SK-N-SH (cell line): ENCODE measurements around the gene CENPT.

Experiments used
- CTCF ChIP-seq: fragments of 200-600 bp; sonication (generic); IDR thresholded peaks from 2 replicates; pipeline ENCODE4 v1.6.1; 2017; ENCODE audit warnings: antibody characterized with exemption, mild to moderate bottlenecking, moderate library complexity
- MAX ChIP-seq: IDR thresholded peaks from 2 replicates; pipeline ENCODE4 v1.4.0; 2012; ENCODE audit warnings: low read depth
- REST ChIP-seq: IDR thresholded peaks from 2 replicates; pipeline ENCODE4 v1.6.1; 2012; ENCODE audit warnings: mild to moderate bottlenecking, low read depth, low read length, moderate library complexity
- SIN3A ChIP-seq: IDR thresholded peaks from 2 replicates; pipeline ENCODE4 v1.6.1; 2012; ENCODE audit warnings: low read depth, mild to moderate bottlenecking, low read length, moderate library complexity, borderline replicate concordance
- TCF12 ChIP-seq: IDR thresholded peaks from 2 replicates; pipeline ENCODE4 v1.4.0; 2012
- TEAD4 ChIP-seq: IDR thresholded peaks from 2 replicates; pipeline ENCODE4 v1.4.0; 2012; ENCODE audit warnings: mild to moderate bottlenecking, borderline replicate concordance; ENCODE audit not compliant: insufficient read depth

GRCh38 chr16:67843343-67843765 is 4.1 kb downstream of the CENPT start:
- TF ChIP-seq TEAD4: no peak
- TF ChIP-seq TCF12: no peak
- no peak for TF ChIP-seq MAX
- TF ChIP-seq CTCF: no peak
- no peak for TF ChIP-seq REST
- no peak for TF ChIP-seq SIN3A
